Activated effector memory CD4-positive, alpha-beta T cell treated with Interleukin-2 at 50 U/mL for 16 hours (primary cell): ENCODE results near the gene ACTRT3.
"Not testable (repeated sequence)": the region's sequence is repeated elsewhere in the genome, so short reads cannot be mapped to it uniquely, and the experiment has no call there.

Experiments used
- DNase-seq: peaks from one replicate; pipeline ENCODE4 v3.0.0-alpha.2; 2020

ACTRT3 gene

GRCh38 chr3:169772305-169772896 lies 3.0 kb upstream of the ACTRT3 start:
- no peak for DNase-seq

GRCh38 chr3:169771497-169772304 lies 2.3 kb upstream of the ACTRT3 start:
- DNase-seq: peak; percentile 15

GRCh38 chr3:169764882-169765612 lies 4.3 kb downstream of the ACTRT3 start, which contains the start of gene TERC:
Gene TERC, minus strand, starts transcription at chr3:169765060.
- DNase-seq: peak; percentile 88

GRCh38 chr3:169764312-169764881 lies 5.0 kb downstream of the ACTRT3 start:
- peak; percentile 61 for DNase-seq

- DNase-seq: no peak
Observed at GRCh38 chr3:169760479-169760878, 8.9 kb downstream of the ACTRT3 start.

- no peak for DNase-seq
Observed at GRCh38 chr3:169759256-169759655, 10.1 kb downstream of the ACTRT3 start.

GRCh38 chr3:169758359-169758994 lies 10.9 kb downstream of the ACTRT3 start:
- DNase-seq: no peak

GRCh38 chr3:169755488-169755887 lies 13.9 kb downstream of the ACTRT3 start:
- no peak for DNase-seq

GRCh38 chr3:169754711-169755110 lies 14.7 kb downstream of the ACTRT3 start:
- DNase-seq: no peak

- no peak for DNase-seq
Observed at GRCh38 chr3:169751875-169752274, 17.5 kb downstream of the ACTRT3 start.

GRCh38 chr3:169750665-169751064 lies 18.7 kb downstream of the ACTRT3 start:
- no peak for DNase-seq

- no peak for DNase-seq
Observed at GRCh38 chr3:169748670-169749069, 20.7 kb downstream of the ACTRT3 start.

GRCh38 chr3:169746924-169747323 lies 22.4 kb downstream of the ACTRT3 start:
- no peak for DNase-seq

GRCh38 chr3:169744366-169745054 lies 24.9 kb downstream of the ACTRT3 start:
- DNase-seq: no peak

GRCh38 chr3:169739067-169739466 lies 30.3 kb downstream of the ACTRT3 start:
- DNase-seq: no peak

GRCh38 chr3:169731857-169732256 lies 37.5 kb downstream of the ACTRT3 start:
- not testable (repeated sequence) for DNase-seq

GRCh38 chr3:169722724-169723123 lies 46.6 kb downstream of the ACTRT3 start:
- DNase-seq: no peak

GRCh38 chr3:169718415-169718814 lies 50.9 kb downstream of the ACTRT3 start:
- not testable (repeated sequence) for DNase-seq
